SK-N-MC (cell line): Measurements from ENCODE around the gene GPNMB.
A peak's percentile ranks its signal among the peaks of the same experiment; 100 is the strongest.

Experiments
- DNase-seq: peaks from one replicate; pipeline ENCODE4 v3.0.0-alpha.2; 2011; ENCODE audit warnings: low read depth, low spot score
- H3K27ac ChIP-seq: fragments of 200-600 bp; sonication (generic); 2 replicates; pipeline ENCODE4 v1.5.1; 2016; ENCODE audit warnings: mixed run types
- H3K36me3 ChIP-seq: fragments of 200-600 bp; sonication (generic); 2 replicates; pipeline ENCODE4 v1.6.1; 2017; ENCODE audit warnings: antibody characterized with exemption, low read length, mixed read lengths; ENCODE audit not compliant: insufficient read depth
- H3K4me3 ChIP-seq: fragments of 200-600 bp; sonication (generic); 2 replicates; pipeline ENCODE4 v1.5.1; 2016
- H3K9ac ChIP-seq: fragments of 200-600 bp; sonication (generic); 2 replicates; pipeline ENCODE4 v1.8.0; 2017; ENCODE audit warnings: mixed run types, mixed read lengths; ENCODE audit not compliant: insufficient read length
- H3K9me3 ChIP-seq: fragments of 200-600 bp; sonication (generic); 2 replicates; pipeline ENCODE4 v1.6.1; 2017; ENCODE audit warnings: low read depth, mild to moderate bottlenecking, antibody characterized with exemption, low read length, moderate library complexity, mixed read lengths
- EZH2 ChIP-seq: fragments of 200-600 bp; sonication (generic); IDR thresholded peaks from one replicate; pipeline ENCODE4 v1.6.1; 2017; ENCODE audit warnings: antibody characterized with exemption
- FOXP2 ChIP-seq: optimal IDR thresholded peaks from 2 replicates; pipeline ENCODE3; 2011; ENCODE audit warnings: mild to moderate bottlenecking, moderate library complexity; ENCODE audit not compliant: insufficient read depth; ENCODE audit errors: extremely low read length, control extremely low read depth
- POLR2AphosphoS5 ChIP-seq: IDR thresholded peaks from 2 replicates; pipeline ENCODE4 v1.6.1; 2012; ENCODE audit warnings: mild to moderate bottlenecking, low read depth, low read length, borderline replicate concordance

GPNMB gene

GRCh38 chr7:23268746-23269145 lies 22.2 kb downstream of the GPNMB start:
- H3K9ac ChIP-seq, result no peak overlapping the region
- no peaks in the 10 kb centered on the region for H3K9me3 ChIP-seq
- no peak overlapping the region for H3K27ac ChIP-seq
- TF ChIP-seq FOXP2 (no peak), POLR2AphosphoS5 (no peak), EZH2 (no peak)
- no peak overlapping the region for H3K4me3 ChIP-seq
- no peak for DNase-seq
- no peaks in the 10 kb centered on the region for H3K36me3 ChIP-seq

GRCh38 chr7:23272275-23272674 lies 25.7 kb downstream of the GPNMB start:
- no peaks in the 10 kb centered on the region for H3K9me3 ChIP-seq
- DNase-seq, result no peak
- H3K27ac ChIP-seq, result no peak overlapping the region
- no peak overlapping the region for H3K9ac ChIP-seq
- no peak for TF ChIP-seq POLR2AphosphoS5
- TF ChIP-seq EZH2, result no peak
- TF ChIP-seq FOXP2, result no peak
- H3K36me3 ChIP-seq, result no peaks in the 10 kb centered on the region
- H3K4me3 ChIP-seq, result no peak overlapping the region

- H3K4me3 ChIP-seq, result peak overlapping the region; percentile 67
- no peaks in the 10 kb centered on the region for H3K9me3 ChIP-seq
- TF ChIP-seq FOXP2, result no peak
- TF ChIP-seq POLR2AphosphoS5, result no peak
- no peak for TF ChIP-seq EZH2
- DNase-seq, result peak; percentile 62
- H3K27ac ChIP-seq, result no peak overlapping the region
- no peaks in the 10 kb centered on the region for H3K36me3 ChIP-seq
- H3K9ac ChIP-seq, result no peak overlapping the region
Observed at GRCh38 chr7:23273141-23273599, 26.6 kb downstream of the GPNMB start.

GRCh38 chr7:23275912-23276311 lies 29.3 kb downstream of the GPNMB start:
- TF ChIP-seq POLR2AphosphoS5 (no peak), FOXP2 (no peak), EZH2 (no peak)
- H3K36me3 ChIP-seq, result no peaks in the 10 kb centered on the region
- no peak overlapping the region for H3K27ac ChIP-seq
- no peak overlapping the region for H3K9ac ChIP-seq
- no peaks in the 10 kb centered on the region for H3K9me3 ChIP-seq
- DNase-seq, result no peak
- H3K4me3 ChIP-seq, result no peak overlapping the region

GRCh38 chr7:23276376-23276775 lies 29.8 kb downstream of the GPNMB start:
- no peak overlapping the region for H3K9ac ChIP-seq
- no peaks in the 10 kb centered on the region for H3K9me3 ChIP-seq
- TF ChIP-seq EZH2 (no peak), FOXP2 (no peak), POLR2AphosphoS5 (no peak)
- H3K27ac ChIP-seq, result no peak overlapping the region
- H3K36me3 ChIP-seq, result no peaks in the 10 kb centered on the region
- no peak for DNase-seq
- H3K4me3 ChIP-seq, result no peak overlapping the region

- no peak for DNase-seq
- Histone ChIP-seq H3K9ac (no peak overlapping the region), H3K4me3 (no peak overlapping the region), H3K9me3 (no peaks in the 10 kb centered on the region), H3K36me3 (no peaks in the 10 kb centered on the region), H3K27ac (no peak overlapping the region)
- TF ChIP-seq EZH2 (no peak), FOXP2 (no peak), POLR2AphosphoS5 (no peak)
Observed at GRCh38 chr7:23276947-23277346, 30.4 kb downstream of the GPNMB start.

- no peaks in the 10 kb centered on the region for H3K9me3 ChIP-seq
- TF ChIP-seq EZH2 (no peak), FOXP2 (no peak), POLR2AphosphoS5 (no peak)
- no peak overlapping the region for H3K9ac ChIP-seq
- no peak overlapping the region for H3K27ac ChIP-seq
- no peak overlapping the region for H3K4me3 ChIP-seq
- no peak for DNase-seq
- H3K36me3 ChIP-seq, result no peaks in the 10 kb centered on the region
Observed at GRCh38 chr7:23277359-23277989, 30.9 kb downstream of the GPNMB start.

- no peaks in the 10 kb centered on the region for H3K36me3 ChIP-seq
- no peak for DNase-seq
Observed at GRCh38 chr7:23279819-23280525, 33.4 kb downstream of the GPNMB start.

More at GRCh38 chr7:23279819-23280525, 33.4 kb downstream of the GPNMB start:
- H3K9me3 ChIP-seq, result no peaks in the 10 kb centered on the region
- H3K9ac ChIP-seq, result no peak overlapping the region
- H3K27ac ChIP-seq, result no peak overlapping the region
- TF ChIP-seq FOXP2 (no peak), POLR2AphosphoS5 (no peak), EZH2 (no peak)
- H3K4me3 ChIP-seq, result no peak overlapping the region
